ENCODE measurements around the gene CACFD1. TPM values are rescaled to one million over a fixed set of nuclear protein-coding genes. Genes with fewer than 3 reads are reported as not detected.

Gene CACFD1
- total and polyA plus RNA-seq, 2 of the 4 experiments (the other 2 are of a cell fraction) = 2.0 to 6.6 TPM

GRCh38 chr9:133449760-133450159 lies 10.0 kb upstream of the CACFD1 start:
- intact Hi-C loops (cut with micrococcal nuclease) = no loop called here
- H2BK15ac ChIP-seq (ENCODE audit: low read depth, low read length) = no peak overlapping the region
- H2AFZ ChIP-seq (replicated peaks; ENCODE audit: low read length, poor library complexity) = no peak overlapping the region
- H3K79me1 ChIP-seq (ENCODE audit: low read depth in 1 of 2, low read length in 2 of 2) = no peaks in the 10 kb centered on the region
- H3K4me2 ChIP-seq (ENCODE audit: low read depth, low read length) = no peak overlapping the region
- in situ Hi-C loops (cut with MboI; ENCODE audit: low sequenced_read_pairs) = no loop called here
- H3K4ac ChIP-seq (ENCODE audit: low read depth, low read length) = no peak overlapping the region
- no peaks in the 10 kb centered on the region for H3K9me1 ChIP-seq (ENCODE audit: insufficient read depth, low read length)
- ATAC-seq (ENCODE audit: low read depth) = no peak
- no peak overlapping the region for H3K56ac ChIP-seq (ENCODE audit: extremely low read depth, insufficient read depth, low read length)
- TF ChIP-seq NFE2L2 (IDR thresholded peaks at IDR 0.05; ENCODE audit: low read depth, low read length) = no peak
- no peak for TF ChIP-seq BHLHE40 (IDR thresholded peaks at IDR 0.05; ENCODE audit: low read depth, low read length)
- TF ChIP-seq MAZ (IDR thresholded peaks at IDR 0.05; ENCODE audit: borderline replicate concordance, low read depth, low read length) = no peak
- TF ChIP-seq POLR2A (IDR thresholded peaks at IDR 0.05; ENCODE audit: low read depth, low read length) = no peak
- no peak for TF ChIP-seq CEBPB (IDR thresholded peaks at IDR 0.05; ENCODE audit: low read depth, low read length)
- no peak for TF ChIP-seq CHD1 (IDR thresholded peaks at IDR 0.05; ENCODE audit: low read depth, low read length)
- TF ChIP-seq ELK1 (IDR thresholded peaks at IDR 0.05; ENCODE audit: borderline replicate concordance, low read depth, low read length) = no peak
- TF ChIP-seq USF2 (IDR thresholded peaks at IDR 0.05; ENCODE audit: low read depth, low read length) = no peak
- TF ChIP-seq SMC3 (IDR thresholded peaks at IDR 0.05; ENCODE audit: low read depth, low read length) = no peak
- TF ChIP-seq RAD21 (IDR thresholded peaks at IDR 0.05; ENCODE audit: low read length) = no peak
- no peak for TF ChIP-seq CTCF (conservative IDR thresholded peaks at IDR 0.05; ENCODE audit: low read depth, low read length)
- TF ChIP-seq RFX5 (IDR thresholded peaks at IDR 0.05; ENCODE audit: low read depth, low read length) = no peak
- TF ChIP-seq MAFK (IDR thresholded peaks at IDR 0.05; ENCODE audit: low read depth, low read length) = no peak
- TF ChIP-seq RCOR1 (IDR thresholded peaks at IDR 0.05; ENCODE audit: insufficient replicate concordance, low read length) = no peak
- TF ChIP-seq FOS (IDR thresholded peaks at IDR 0.05; ENCODE audit: low read depth, low read length) = no peak
- no peak for TF ChIP-seq MXI1 (IDR thresholded peaks at IDR 0.05; ENCODE audit: borderline replicate concordance, low read depth, low read length)
- H2BK5ac ChIP-seq (ENCODE audit: low read depth, low read length, poor library complexity, severe bottlenecking) = no peak overlapping the region
- no peaks in the 10 kb centered on the region for H3K4me1 ChIP-seq (ENCODE audit: control insufficient read depth, insufficient read depth, low read length)
- no peak overlapping the region for H4K8ac ChIP-seq (ENCODE audit: low read depth in 2 of 2, low read length in 2 of 2)
- no peak overlapping the region for H3K4me3 ChIP-seq (ENCODE audit: insufficient read depth, low read depth, low read length)
- BruUV-seq (replicated peaks) = no TSS peak
- H3K27ac ChIP-seq (ENCODE audit: insufficient read depth, low read length) = no peak overlapping the region
- ChIA-PET CTCF (interaction anchor here (0.6 kb wide), 1 partner anchor 233 kb away, joined by 6 read pairs; no protein-coding TSS in a partner anchor), POLR2A (ENCODE audit: unreplicated experiment) (no interaction called here)
- H3K14ac ChIP-seq (replicated peaks; ENCODE audit: low read depth, low read length) = no peak overlapping the region
- H2BK120ac ChIP-seq (ENCODE audit: low read depth, low read length) = no peak overlapping the region
- H2BK20ac ChIP-seq (ENCODE audit: low read depth, low read length) = no peak overlapping the region
- no peak overlapping the region for H3K18ac ChIP-seq (ENCODE audit: low read depth, low read length)
- no peak overlapping the region for H2AK9ac ChIP-seq (replicated peaks; ENCODE audit: low read depth, low read length, poor library complexity)
- no peak overlapping the region for H2AK5ac ChIP-seq (ENCODE audit: low read depth, low read length)
- 97% methylated on average over 5 of the region's 12 CpGs; no CpG with 5 or more reads in 1 of the 2 experiments for WGBS, 2 experiments (ENCODE audit: extremely low coverage in 2 of 2, insufficient read length in 1 of 2)
- no peak overlapping the region for H4K5ac ChIP-seq (ENCODE audit: low read depth, low read length)
- dilution Hi-C loops (cut with HindIII; ENCODE audit: low sequenced_read_pairs, unreplicated experiment) = no loop called here
- no peaks in the 10 kb centered on the region for H3K36me3 ChIP-seq (ENCODE audit: control insufficient read depth, insufficient read depth, low read length)
- H3K9me3 ChIP-seq (ENCODE audit: control insufficient read depth, insufficient read depth, low read length) = no peaks in the 10 kb centered on the region
- H3K27me3 ChIP-seq (ENCODE audit: control insufficient read depth, insufficient read depth, low read length) = peaks cover 15% of the 10 kb centered on the region
- no peak overlapping the region for H3K9ac ChIP-seq (ENCODE audit: low read depth, low read length)
- no peak for DNase-seq
- H4K20me1 ChIP-seq (ENCODE audit: insufficient read depth, low read length) = no peaks in the 10 kb centered on the region; the same call in 1 of the 2 replicates
- no peak overlapping the region for H3K23ac ChIP-seq (ENCODE audit: low read depth, low read length)
- H4K91ac ChIP-seq (ENCODE audit: insufficient read depth, low read depth, low read length) = no peak overlapping the region

Measured in IMR-90 (cell line).